A204.1 (cell line): ENCODE results near the gene PRKCE.

Experiments used
- FAIRE-seq: peaks from 2 replicates; lab custom pipeline; 2012; peaks lifted over from hg19 to GRCh38; lab: Jason Lieb, UNC

PRKCE gene

DNA sequence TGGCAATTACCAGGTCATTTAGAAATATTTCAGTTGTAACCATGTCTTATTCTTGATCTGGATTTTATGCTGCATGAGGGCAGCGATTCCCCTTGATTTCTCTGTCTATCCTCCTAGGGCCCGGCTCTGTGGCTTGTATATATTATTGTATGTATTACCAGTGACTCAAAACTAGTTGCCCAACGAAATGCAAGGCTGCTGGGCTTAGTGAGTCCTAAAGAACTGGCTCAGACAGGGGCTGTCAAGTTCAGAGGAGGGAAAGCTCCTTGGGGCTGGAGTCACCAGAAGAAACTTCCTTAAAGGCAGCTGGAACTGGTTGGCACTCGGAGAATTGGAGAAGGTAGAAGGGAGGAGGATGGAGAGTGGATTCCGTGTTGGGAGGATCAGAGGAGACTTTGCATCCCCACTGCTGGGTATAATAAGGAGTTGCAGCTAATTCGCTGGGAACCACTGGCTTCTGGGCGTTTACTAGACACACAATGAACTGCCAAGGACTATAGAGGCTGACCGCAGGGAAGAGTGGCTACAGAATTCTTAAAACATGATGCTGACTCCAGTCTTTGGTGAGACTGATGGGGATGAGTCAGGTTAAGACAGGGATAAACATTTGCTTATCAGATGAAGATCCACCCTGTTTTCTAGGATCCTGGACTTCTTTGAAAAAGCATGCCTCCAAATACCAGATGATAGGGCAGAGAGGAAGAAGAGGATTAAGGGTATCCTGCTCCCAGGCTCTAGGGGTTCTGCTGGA is 104.3 kb downstream of the PRKCE start:
- no peak for FAIRE-seq

DNA sequence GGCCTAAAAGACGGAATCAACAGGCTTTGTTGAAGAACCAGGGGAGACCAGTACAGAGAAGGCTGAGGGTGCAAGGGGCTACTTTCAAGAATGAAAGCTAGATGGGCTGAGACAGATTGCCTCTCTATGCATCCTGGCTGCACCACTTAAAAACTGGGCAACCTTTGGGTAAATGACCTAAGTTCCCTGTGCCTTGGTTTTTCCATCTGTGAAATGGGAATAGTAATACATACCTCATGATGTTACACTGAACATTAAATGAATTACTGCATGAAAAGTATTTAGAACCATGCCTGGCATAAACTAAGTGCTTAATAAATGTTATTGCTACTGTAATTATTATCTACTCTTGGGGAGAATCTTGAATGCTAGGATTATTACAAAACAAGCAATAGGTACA is 106.5 kb downstream of the PRKCE start:
- no peak for FAIRE-seq

DNA sequence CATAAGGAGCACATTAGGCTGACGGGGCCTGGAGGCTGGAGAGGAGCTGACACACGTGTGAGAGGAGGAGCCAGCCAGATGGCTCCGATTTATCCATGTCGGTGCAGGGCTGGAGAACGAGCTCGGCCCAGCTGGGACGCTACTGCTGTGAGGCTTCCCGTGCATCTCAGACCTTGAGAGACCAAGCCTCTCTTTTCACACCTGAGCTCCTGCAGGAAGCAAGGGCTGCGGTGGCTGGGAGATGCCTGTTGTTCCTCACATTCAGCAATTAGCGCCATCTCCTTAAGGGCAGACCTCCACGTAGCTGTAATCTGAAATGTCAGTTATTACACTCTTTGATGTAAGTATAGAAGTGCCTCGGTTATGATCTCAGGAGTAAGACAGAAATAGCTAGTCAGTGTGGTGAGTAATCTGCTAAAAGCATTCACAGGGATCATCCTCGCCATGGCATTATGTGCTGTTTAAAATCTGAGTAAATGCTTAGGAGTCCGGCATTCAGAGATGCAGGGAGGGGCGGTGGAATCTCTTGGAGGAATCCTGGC is 107.9 kb downstream of the PRKCE start:
- no peak for FAIRE-seq

DNA sequence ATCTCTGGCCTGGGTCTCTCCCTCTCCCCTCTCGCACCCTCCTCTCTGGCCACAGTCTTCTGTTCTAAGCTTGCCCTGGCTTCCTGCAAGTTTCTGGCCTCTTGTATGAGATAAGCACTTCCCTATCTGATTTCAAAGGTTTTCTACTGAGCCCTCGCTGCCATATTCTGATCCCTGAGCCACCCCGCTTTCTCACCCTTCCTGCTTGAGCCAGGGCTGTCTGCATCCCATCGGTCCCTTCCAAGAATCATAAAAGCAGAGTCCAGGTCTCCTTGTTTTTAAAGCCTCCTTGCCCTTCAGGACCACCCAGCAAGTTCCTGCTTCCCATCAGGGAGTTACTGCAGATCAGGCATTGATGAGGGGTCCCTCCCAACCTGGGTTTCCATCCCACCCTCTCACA is 110.2 kb downstream of the PRKCE start:
- no peak for FAIRE-seq

DNA sequence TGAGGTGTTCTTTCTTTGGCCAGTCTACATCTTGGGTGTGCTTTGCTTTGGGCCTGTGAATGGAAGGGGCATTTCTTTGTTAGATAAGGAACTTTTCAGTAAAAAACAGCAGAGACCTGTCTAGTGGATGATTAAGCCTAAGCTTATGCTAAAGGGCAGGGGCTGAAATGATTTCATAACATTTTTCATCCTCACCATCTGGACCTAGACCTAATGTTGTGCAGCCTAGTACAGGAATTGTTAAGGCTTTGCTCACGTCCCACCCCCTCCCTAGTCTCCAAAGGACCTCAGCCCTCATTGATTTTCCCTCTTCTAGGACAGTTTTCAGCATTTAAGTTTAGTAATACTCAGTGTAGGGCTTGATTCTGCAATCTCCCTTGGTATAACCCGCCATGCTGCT is 111.8 kb downstream of the PRKCE start:
- FAIRE-seq: no peak

DNA sequence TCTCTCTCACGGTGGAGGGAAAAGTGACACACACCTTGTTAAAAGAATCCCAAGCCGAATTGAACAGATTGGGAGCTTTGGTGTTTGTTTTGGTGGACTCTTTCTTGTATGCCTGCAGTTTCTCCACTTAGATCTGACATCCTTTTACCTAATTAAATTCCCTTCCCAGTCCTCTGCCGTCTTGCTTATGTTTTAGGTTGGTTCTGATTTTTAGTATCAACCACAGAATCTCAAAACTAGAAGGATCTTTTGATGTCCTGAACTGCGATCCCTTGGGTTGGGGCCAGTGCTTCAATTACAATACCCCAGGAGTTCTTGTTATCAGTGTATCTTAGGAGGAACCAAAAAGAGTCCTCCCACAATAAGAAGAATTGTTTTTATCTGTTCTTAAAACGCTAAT is 112.3 kb downstream of the PRKCE start:
- no peak for FAIRE-seq

DNA sequence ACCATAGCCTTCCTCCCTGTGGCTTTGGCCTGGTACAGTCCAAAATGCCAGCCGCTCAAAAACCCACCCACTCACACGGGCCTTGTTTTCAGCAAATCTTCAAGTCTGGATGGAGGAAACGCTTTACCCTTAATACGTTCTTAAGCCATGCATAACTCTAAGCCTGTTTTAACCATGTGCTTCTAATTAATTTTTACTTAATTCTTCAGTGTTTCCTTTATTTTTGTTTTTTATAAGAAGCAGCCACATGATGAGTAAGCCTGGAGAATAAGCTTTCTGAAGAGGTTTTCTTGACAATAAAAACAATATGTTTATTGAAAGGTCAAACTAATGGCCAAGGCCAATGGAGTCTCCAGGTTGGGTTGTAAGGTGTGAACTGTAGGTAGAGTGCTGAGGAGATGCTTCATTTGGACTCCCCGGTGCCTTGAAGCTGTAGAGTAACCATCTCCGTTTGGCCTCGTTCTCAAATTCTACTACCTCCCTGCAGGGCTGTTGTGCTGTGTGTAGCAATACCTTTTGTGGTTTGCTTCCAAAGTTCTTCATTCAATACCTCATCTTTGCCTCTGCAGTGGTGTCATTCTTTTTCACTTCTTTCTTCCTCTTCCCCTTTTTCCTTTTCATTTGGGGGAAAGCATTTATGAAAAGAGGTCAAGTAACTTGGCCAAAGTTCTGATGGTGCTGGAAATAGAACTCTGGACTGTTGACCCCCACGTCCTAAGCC is 113.7 kb downstream of the PRKCE start:
- FAIRE-seq: no peak

DNA sequence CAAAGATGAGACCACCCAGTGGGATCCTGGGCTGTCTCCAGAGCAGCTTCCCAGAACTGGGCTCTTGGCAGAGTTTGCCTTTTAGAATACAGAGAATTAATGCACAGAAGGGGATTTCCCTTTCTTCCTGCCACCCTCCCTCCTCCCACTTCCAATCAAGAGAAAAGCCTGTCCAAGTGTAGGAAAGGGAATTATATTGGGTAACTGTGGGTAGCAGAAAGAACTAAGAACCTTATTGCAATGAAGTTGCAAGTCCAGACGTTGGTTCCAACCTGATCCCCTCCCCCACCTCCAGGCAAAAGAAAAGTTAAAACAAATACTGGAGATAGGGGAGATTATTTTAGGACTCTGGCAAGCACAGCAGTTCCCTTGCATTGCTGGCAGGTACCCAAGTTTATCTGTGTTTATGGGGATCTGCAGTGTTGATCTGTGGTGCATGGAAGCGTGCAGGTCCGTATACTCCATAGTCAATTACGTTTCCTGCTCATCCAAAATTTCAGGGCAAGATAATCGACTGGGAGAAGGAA is 114.3 kb downstream of the PRKCE start:
- no peak for FAIRE-seq

DNA sequence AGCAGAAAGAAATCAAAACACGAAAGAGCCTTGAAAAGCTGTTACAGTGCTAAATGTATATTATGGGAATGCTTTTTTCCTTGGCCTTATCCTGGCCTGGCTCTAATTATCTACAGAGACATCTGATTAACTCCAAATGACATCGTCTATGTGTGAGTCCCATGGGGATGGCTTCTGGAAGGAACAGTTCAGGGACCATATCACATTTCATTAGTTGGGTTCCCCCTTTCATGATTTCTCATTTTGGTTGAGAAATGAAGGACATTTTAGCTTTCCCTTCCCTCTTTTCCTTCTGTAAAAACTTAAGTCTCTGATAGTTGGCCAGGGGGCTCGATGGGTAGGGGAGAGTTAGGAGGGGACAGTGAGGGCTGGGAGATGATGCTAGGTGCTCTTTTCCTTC is 116.7 kb downstream of the PRKCE start:
- no peak for FAIRE-seq

DNA sequence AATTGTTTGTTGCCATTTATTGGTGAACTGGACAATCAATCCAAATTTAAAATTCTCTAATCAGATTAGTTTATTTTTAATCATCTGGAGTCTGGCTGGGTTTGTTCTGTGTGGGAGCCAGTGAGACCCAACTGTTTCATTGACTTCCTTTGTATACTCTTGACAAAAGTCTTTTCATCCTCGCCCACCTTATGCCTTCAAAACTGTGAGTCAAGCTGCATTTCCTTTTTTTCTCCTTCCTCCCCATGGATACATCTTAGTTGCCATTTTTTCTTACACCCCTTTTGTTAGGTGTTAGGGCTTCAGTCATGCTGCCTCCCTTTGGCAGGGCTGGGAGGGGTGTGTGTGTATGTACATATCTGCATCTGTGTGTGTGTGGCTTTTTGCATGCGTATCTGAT is 117.6 kb downstream of the PRKCE start:
- FAIRE-seq: no peak

DNA sequence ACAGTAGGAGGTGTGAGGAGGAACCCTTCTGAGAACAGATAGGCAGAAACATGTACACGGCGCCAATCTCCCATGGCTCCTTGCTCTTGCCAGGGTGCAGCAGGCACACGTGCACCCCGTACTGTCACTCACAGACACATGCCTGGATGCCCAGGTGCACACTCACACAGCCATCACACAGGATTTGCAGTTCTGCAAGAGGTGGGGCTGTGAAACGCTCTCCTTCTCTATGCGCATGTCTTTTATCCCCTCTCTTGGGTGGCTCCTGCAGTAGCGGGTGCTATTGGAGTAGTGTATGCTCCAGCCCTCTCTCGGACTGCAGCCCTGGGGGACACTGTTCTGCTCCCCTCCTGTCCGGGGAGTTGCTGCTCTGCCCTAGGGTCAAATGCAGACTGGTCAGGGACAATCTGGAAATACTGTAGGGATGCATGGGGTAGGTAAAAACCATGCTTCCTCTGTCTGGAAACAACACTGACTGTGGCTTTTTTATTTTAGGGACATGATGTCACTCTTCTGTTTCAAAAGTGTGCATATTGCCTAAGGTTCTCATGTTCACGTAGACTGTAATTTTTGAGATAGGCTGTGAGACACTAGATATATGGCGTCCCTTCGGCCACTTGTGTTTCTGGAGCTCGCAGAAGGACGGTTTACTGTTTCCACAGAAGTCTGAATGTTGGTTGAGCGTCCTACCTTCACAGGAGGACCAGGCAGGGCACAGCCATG is 118.5 kb downstream of the PRKCE start:
- no peak for FAIRE-seq

DNA sequence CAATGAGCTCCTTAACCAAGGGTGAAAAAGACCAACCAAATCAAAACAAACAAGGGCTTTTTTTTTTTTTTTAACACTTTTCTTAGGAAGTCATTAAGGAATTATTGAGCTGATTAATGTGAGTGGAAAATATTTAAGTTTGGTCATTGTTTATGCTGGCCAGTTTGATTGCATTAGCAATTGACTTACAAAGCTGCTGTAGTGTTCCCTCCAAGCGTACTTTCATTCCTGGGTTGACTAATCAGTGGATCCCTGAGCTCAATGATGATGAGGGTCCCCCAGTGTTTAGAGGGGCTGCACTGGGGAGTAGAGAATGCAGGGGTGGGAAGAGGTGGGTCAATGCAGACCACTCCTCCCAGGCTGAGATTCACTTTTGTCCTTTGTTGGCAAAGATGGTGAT is 119.3 kb downstream of the PRKCE start:
- no peak for FAIRE-seq

DNA sequence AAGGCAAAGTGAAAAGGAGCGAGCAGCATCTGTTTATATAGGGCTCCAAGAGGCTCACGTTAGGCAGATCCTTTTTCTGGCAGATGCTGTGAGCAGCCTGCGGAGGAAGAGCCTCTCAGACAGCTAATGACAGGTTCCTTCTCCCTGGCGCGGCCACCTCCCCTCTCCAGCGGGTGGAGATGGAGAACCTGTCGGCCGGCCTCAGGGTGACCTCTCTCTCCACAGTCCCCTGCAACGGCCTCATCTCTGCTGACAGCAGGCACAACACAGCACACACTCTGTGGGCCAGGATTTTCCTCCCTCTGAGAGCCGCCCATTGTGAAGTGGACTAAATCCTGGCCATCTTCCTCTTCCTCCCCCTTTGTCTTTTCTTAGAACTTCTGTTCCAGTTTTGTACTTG is 119.8 kb downstream of the PRKCE start:
- no peak for FAIRE-seq

DNA sequence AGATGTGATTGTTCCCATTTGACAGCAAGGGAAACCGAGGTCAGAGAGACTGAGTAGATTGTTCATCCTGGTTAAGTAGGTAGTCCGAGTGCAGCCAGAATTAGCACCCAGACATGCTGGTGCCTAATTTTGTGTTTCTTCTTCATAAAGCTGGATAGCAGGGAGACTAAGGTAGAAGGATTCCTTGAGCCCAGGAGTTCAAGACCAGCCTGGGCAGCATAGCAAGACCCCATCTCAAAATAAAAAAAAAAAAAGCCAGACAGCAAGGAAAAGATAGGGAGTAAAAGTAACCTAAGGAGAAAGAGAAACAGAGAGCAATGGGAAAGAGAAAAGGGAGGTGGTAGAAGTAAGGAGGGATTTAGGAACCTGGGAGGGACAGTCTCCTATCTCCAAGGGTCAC is 120.6 kb downstream of the PRKCE start:
- no peak for FAIRE-seq

DNA sequence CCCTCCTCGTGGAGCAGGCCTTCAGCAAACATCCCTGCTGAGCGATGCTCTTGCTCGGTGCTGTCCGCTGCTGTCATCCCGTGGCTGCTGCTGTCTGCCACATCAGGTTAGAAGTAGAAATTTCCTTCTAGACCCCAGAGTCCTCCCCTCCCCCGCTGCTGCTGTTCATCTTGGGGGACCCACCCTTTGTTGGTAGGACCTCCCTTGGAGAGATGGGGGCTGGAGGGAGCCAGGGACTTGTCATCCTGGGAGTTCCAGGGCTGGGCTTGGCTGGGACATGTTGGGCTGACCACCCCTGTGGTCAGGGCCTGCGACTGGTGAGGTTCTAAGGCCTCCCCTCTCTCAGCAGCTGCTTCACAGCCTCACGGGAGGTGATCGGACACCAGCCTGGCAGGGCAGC is 122.4 kb downstream of the PRKCE start:
- no peak for FAIRE-seq

DNA sequence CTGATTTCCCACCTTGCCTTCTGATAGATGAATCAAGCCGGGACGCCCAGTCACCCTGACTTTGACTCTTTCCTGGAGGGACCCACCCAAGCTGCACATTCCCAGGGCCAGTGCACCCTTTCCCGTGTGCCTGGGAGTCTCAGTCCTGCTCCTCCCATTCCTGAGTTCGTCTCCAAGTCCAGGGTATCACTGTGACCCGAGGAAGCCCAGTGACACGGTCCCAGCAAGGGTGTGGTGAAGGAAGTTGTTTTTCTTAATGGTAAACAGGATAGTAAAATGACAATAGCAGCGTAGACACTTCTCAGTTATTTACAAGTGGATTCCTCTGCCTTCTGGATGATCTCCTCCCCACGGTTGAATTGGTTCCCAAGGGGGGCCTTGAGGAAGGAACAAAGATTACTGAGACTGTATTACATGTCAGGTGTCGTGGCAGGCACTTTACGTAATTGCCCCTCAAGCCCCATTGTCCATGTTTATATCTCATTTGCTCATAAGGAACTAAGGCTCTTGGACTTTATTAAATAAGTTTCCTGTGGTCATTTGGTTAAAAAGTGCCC is 123.3 kb downstream of the PRKCE start:
- no peak for FAIRE-seq

DNA sequence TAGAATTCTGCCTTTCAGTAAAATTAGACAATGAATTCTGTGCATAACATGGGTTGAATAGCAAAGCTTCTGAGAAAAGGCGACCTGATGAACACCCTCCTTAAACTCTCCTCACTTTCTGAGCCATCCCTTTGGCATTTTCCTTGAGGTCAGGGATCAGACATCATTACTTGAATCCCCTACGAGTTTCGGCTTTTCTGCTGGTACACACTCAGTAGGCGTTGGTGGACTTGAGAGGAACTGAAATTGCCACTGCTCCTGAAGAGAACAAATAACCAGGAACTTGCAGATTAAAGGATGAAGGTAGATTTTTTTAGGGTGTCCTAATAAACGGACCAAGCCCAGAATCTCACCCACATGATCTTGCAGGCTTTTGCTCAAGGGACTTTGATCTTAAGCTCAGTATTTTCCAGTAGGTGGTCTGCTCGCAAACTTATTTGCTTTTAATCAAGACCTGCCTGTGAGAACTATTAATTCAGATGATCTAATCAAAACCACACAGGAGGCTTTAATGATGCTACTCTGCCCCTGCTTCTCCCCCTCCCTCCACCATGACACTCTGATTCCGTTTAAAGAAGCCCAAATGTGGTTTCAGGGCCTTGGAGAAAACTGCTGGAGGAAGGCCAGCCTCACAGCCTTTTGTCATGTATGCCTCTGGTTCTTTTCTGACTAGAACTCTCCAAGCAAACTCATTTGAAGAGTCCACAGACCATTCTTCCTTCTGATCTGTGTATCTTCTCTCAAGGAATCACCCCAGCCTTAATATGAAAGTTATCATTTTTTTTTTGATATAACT is 124.9 kb downstream of the PRKCE start:
- FAIRE-seq: no peak

DNA sequence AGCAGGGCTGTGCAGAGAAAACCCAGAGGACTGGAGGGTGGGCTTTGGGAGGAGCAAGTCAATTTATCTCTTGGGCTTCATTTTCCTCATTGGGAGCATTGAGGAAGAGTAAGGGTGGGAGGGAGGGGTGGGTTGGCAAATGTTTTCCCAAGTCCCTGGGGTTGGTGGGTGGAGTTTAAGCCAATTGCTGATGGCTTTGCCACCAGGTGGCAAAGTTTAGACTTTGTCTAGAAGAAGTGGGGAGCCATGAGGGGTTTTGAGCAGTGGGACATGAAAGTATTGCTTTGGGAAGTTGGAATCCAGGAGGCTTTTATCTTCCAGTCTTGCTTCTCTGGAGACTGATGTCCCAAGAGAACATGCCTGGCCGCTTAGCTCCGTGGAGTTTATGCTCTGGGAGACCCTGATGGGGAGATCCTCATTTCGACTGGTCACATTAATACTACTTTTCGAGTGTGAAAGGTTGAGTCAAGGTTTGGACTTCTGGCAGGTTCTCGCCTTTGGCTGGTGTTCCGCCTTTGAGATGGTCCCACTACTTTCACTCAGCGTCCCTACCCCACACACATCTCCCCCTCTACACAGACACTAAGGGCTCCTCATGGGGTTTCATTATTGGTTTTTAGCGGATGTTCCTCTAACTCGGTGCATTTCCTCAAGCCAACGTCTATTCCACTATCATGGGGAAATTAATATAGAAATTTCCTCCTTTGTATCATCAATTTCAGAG is 126.7 kb downstream of the PRKCE start:
- no peak for FAIRE-seq

DNA sequence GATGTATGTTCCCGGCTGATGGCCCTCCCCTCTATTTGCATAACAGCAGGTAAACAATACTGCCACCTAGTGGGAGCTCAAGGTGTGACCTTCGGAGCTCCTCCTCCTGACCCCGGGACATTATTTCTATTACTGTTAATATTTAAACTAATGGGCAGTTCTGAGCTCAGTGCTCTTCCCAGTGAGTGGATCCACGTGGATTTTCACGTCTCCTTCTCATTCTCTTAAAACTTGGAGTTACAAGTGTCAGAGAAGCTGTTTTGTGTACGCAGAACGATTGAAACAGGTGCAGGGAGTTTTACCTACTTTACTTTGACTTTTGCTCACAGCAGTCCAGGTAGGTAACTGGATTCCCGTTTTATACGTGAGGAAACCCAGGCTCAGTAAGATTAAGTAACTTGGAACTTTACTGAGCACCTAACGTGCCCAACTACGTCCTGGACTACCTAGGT is 127.3 kb downstream of the PRKCE start:
- FAIRE-seq: no peak

DNA sequence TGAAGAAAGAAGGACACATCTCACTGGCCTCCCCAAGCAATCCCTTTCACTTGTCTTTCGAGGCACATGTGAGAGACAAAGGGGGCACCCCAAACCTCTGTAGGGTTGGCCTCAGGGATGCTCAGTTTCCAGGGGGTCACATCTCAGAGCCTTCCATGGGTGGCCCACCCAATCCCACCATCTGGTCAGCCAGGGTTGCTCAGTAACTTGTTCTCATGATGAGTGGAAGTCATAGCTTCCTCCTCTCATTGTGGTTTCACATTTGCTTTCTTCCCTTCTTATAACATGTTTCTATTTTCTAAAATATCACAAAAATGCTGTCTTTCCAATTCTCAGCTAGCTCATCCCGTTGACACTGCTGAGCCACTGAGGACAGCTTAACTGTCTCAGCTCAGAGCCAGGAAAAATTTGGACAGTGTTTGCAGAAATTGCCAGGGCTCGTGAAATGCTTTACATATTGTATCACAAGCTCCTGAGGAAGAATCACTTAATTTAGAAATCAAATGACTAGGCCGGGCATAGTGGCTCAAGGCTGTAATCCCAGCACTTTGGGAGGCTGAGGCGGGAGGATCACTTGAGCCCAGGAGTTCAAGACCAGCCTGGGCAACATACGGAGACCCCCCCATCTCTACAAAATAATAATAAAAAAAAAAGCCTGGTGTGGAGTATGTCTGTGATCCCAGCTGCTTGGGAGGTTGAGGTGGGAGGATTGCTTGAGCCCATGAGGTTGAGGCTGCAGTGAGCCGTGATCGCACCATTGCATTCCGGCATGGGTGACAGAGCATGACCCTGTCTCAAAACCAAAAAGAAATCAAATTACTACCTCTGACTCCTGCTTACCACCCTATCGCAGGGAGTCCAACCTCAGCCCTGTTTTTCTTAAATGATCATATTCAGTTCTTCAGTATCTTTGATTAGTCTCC is 129.3 kb downstream of the PRKCE start:
- no peak for FAIRE-seq
